OCI-LY3 (cell line): Measurements from ENCODE around the gene PCGF2.

Source experiments
- EZH2phosphoT487 ChIP-seq: fragments of 200-600 bp; shearing (Covaris generic); IDR thresholded peaks from 2 replicates; pipeline ENCODE4 v1.6.1; 2018; ENCODE audit warnings: antibody characterized with exemption, mixed run types, low read depth
- TF ChIP-seq, protein P1 (sequence below): fragments of 200-600, 300-600 bp; sonication (generic); IDR thresholded peaks from 2 replicates; pipeline ENCODE4 v1.5.1; 2014; ENCODE audit warnings: antibody characterized with exemption, low read length, low read depth

DNA sequence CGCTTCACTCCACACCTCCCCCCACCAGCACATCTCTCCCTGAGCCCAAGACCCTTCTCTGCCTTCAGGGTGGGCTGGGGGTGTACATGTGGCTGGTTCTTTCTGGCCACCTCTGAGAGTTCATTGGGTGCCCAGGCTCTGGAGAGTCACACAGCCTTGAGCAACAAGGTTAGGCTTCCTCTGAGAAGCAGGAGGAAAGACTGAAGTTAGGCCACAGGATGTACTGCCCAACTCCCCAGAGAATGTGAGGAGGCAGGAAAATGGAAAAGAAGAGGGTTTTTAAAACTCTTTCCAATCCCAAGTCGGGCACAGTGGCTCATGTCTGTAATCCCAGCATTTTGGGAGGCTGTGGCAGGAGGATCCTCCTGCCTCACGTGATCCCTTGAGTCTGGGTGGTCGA, 7.3 kb downstream of the PCGF2 start:
- TF ChIP-seq, protein P1, sequence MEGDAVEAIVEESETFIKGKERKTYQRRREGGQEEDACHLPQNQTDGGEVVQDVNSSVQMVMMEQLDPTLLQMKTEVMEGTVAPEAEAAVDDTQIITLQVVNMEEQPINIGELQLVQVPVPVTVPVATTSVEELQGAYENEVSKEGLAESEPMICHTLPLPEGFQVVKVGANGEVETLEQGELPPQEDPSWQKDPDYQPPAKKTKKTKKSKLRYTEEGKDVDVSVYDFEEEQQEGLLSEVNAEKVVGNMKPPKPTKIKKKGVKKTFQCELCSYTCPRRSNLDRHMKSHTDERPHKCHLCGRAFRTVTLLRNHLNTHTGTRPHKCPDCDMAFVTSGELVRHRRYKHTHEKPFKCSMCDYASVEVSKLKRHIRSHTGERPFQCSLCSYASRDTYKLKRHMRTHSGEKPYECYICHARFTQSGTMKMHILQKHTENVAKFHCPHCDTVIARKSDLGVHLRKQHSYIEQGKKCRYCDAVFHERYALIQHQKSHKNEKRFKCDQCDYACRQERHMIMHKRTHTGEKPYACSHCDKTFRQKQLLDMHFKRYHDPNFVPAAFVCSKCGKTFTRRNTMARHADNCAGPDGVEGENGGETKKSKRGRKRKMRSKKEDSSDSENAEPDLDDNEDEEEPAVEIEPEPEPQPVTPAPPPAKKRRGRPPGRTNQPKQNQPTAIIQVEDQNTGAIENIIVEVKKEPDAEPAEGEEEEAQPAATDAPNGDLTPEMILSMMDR = no peak
- TF ChIP-seq EZH2phosphoT487 = no peak
